NT2/D1 (cell line): ENCODE results near the gene CD34.

ENCODE experiments used
- DNase-seq: peaks from one replicate; pipeline ENCODE4 v3.0.0-alpha.2; 2011; ENCODE audit warnings: low read depth, low spot score
- H3K27me3 ChIP-seq: 2 replicates; pipeline ENCODE4 v1.6.0; 2011; ENCODE audit warnings: mild to moderate bottlenecking; ENCODE audit not compliant: insufficient read length, insufficient read depth
- H3K36me3 ChIP-seq: 2 replicates; pipeline ENCODE4 v1.6.1; 2011; ENCODE audit warnings: mild to moderate bottlenecking, low read length, mixed read lengths; ENCODE audit not compliant: insufficient read depth, insufficient read length
- H3K4me1 ChIP-seq: 2 replicates; pipeline ENCODE4 v1.5.1; 2011; ENCODE audit not compliant: insufficient read depth, insufficient read length
- H3K4me3 ChIP-seq: 2 replicates; pipeline ENCODE4 v1.5.1; 2011; ENCODE audit warnings: low read depth; ENCODE audit not compliant: insufficient read length
- H3K9ac ChIP-seq: 2 replicates; pipeline ENCODE4 v1.6.0; 2011; ENCODE audit warnings: low read depth; ENCODE audit not compliant: insufficient read length
- H3K9me3 ChIP-seq: 2 replicates; pipeline ENCODE4 v1.5.1; 2011; ENCODE audit warnings: mild to moderate bottlenecking, low read length; ENCODE audit not compliant: insufficient read depth
- SUZ12 ChIP-seq: IDR thresholded peaks from 2 replicates; pipeline ENCODE4 v1.6.1; 2011; ENCODE audit not compliant: insufficient read length, insufficient read depth; ENCODE audit errors: extremely low read depth
- YY1 ChIP-seq: IDR thresholded peaks from 2 replicates; pipeline ENCODE4 v1.6.1; 2011; ENCODE audit not compliant: insufficient read length, insufficient read depth
- ZNF274 ChIP-seq: IDR thresholded peaks from 2 replicates; pipeline ENCODE4 v1.6.1; 2011; ENCODE audit warnings: mild to moderate bottlenecking, low read depth, low read length

The CD34 gene

DNA sequence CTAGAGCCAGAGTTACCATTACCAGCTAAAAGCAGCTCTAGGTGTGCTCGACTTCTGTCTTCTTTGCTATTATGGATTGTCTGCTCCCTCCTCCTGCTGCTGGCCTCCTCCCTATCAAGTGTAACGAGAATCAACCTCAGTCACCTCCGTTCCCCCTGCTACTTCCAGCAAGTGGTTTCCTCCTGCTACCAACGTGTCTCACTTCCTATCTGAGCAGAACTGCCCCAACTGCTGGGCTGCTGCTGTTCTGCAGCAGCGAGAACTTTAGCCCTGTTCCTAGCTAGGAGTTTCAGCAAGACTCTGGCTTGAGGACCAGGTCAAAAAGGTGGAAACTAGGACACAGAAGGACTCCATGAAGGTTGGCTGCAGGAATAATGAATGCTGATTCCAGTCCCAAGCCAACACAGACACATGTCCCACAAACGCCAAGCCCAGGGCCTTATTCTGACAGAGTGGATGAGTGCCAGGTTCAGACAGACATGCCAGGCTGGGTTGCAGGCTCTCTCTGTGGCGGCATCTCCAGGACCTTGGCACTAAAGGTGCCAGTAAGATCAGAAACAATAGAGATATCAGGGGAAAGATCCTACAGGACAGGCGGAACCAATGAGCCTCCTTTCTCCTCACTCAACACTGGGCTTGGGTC is 46.9 kb downstream of the CD34 start:
- Histone ChIP-seq H3K4me1 (no peaks in the 10 kb centered on the region), H3K9ac (no peak overlapping the region), H3K27me3 (peaks cover 5% of the 10 kb centered on the region), H3K9me3 (no peaks in the 10 kb centered on the region), H3K4me3 (no peak overlapping the region), H3K36me3 (peaks cover 16% of the 10 kb centered on the region)
- TF ChIP-seq SUZ12 (no peak), ZNF274 (no peak), YY1 (no peak)
- no peak for DNase-seq

GRCh38 chr1:207862241-207862787 is 48.6 kb downstream of the CD34 start:
- peaks cover 14% of the 10 kb centered on the region for H3K36me3 ChIP-seq
- H3K9ac ChIP-seq: no peak overlapping the region
- TF ChIP-seq ZNF274 (no peak), YY1 (no peak), SUZ12 (no peak)
- H3K27me3 ChIP-seq: no peaks in the 10 kb centered on the region
- no peak overlapping the region for H3K4me3 ChIP-seq
- no peaks in the 10 kb centered on the region for H3K9me3 ChIP-seq
- H3K4me1 ChIP-seq: no peaks in the 10 kb centered on the region
- DNase-seq: no peak

GRCh38 chr1:207861442-207862177 is 49.3 kb downstream of the CD34 start:
- H3K9me3 ChIP-seq: no peaks in the 10 kb centered on the region
- H3K36me3 ChIP-seq: peaks cover 12% of the 10 kb centered on the region
- H3K27me3 ChIP-seq: no peaks in the 10 kb centered on the region
- no peak overlapping the region for H3K9ac ChIP-seq
- H3K4me3 ChIP-seq: no peak overlapping the region
- no peak for TF ChIP-seq YY1
- no peak for DNase-seq
- H3K4me1 ChIP-seq: no peaks in the 10 kb centered on the region

GRCh38 chr1:207860531-207860930 is 50.4 kb downstream of the CD34 start:
- no peak overlapping the region for H3K4me3 ChIP-seq
- H3K9ac ChIP-seq: no peak overlapping the region
- H3K9me3 ChIP-seq: no peaks in the 10 kb centered on the region
- no peak for DNase-seq
- no peak for TF ChIP-seq SUZ12
- TF ChIP-seq YY1: no peak
- TF ChIP-seq ZNF274: no peak
- H3K36me3 ChIP-seq: peaks cover 12% of the 10 kb centered on the region
- H3K4me1 ChIP-seq: no peaks in the 10 kb centered on the region
- H3K27me3 ChIP-seq: no peaks in the 10 kb centered on the region

- H3K9ac ChIP-seq: no peak overlapping the region
- no peak for TF ChIP-seq SUZ12
- no peak for TF ChIP-seq ZNF274
- no peak for TF ChIP-seq YY1
- DNase-seq: no peak
- peaks cover 6% of the 10 kb centered on the region for H3K36me3 ChIP-seq
- H3K9me3 ChIP-seq: no peaks in the 10 kb centered on the region
- H3K27me3 ChIP-seq: no peaks in the 10 kb centered on the region
- H3K4me3 ChIP-seq: no peak overlapping the region
- H3K4me1 ChIP-seq: no peaks in the 10 kb centered on the region
These were observed 52.1 kb downstream of the CD34 start for GRCh38 chr1:207858806-207859205.

DNA sequence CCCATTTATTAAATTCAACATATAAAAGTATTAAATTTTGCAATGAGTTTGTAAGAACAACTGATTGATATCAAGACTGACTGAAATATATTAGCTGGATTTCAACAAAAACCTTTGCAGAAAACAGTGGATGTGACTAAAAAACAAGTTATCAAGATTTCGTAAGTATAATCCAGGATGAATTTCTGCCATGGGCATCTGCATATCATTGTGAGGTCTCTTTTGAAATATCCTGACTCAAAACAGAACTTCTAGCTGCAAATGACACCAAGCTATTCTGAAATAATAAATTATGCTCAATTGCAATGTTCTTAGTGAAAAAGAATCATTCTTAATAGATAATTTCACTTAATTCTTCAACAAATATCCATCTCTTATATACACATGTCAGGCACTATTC is 52.6 kb downstream of the CD34 start:
- no peak overlapping the region for H3K4me3 ChIP-seq
- no peaks in the 10 kb centered on the region for H3K9me3 ChIP-seq
- H3K4me1 ChIP-seq: no peaks in the 10 kb centered on the region
- H3K36me3 ChIP-seq: peaks cover 3% of the 10 kb centered on the region
- no peak for DNase-seq
- H3K9ac ChIP-seq: no peak overlapping the region
- TF ChIP-seq SUZ12 (no peak), ZNF274 (no peak), YY1 (no peak)
- H3K27me3 ChIP-seq: no peaks in the 10 kb centered on the region

GRCh38 chr1:207857447-207857846 is 53.5 kb downstream of the CD34 start:
- H3K4me3 ChIP-seq: no peak overlapping the region
- H3K36me3 ChIP-seq: no peaks in the 10 kb centered on the region
- DNase-seq: no peak
- no peak for TF ChIP-seq ZNF274
- TF ChIP-seq YY1: no peak
- TF ChIP-seq SUZ12: no peak
- no peaks in the 10 kb centered on the region for H3K4me1 ChIP-seq
- H3K27me3 ChIP-seq: no peaks in the 10 kb centered on the region
- no peaks in the 10 kb centered on the region for H3K9me3 ChIP-seq
- no peak overlapping the region for H3K9ac ChIP-seq
